Mammary epithelial cell (primary cell): ENCODE results near the gene RASGRP3.

Experiments
- CTCF ChIP-seq, 2 donors: IDR thresholded peaks in 1 of 2; conservative IDR thresholded peaks in 1 of 2; 2 replicates each; pipeline ENCODE4 v1.5.1; 2011 to 2012; ENCODE audit warnings: inconsistent platforms in 2 of 2, low read length in 2 of 2, mild to moderate bottlenecking in 2 of 2, control low read depth in 1 of 2, low read depth in 1 of 2; ENCODE audit not compliant: insufficient read depth in 1 of 2; ENCODE audit errors: extremely low read depth in 1 of 2
- EZH2 ChIP-seq: IDR thresholded peaks from 2 replicates; pipeline ENCODE4 v1.6.1; 2012; ENCODE audit warnings: low read length, inconsistent platforms, borderline replicate concordance

- no peak for TF ChIP-seq EZH2
- TF ChIP-seq CTCF (conservative IDR thresholded peaks at IDR 0.05 in 1 of 2, IDR thresholded peaks at IDR 0.05 in 1 of 2; ENCODE audit: extremely low read depth in 1 of 2, insufficient read depth in 1 of 2, low read depth in 1 of 2, low read length in 2 of 2): no peak
These were observed 53.5 kb downstream of the RASGRP3 start for GRCh38 chr2:33529771-33530481.
